Endothelial cell of umbilical vein (primary cell): ENCODE results near the gene TMEM253.

Experiments
- EZH2 ChIP-seq: IDR thresholded peaks from 2 replicates; pipeline ENCODE4 v1.6.1; 2012; ENCODE audit warnings: borderline replicate concordance, low read depth, mild to moderate bottlenecking, moderate library complexity, low read length, inconsistent platforms; ENCODE audit not compliant: severe bottlenecking
- JUN ChIP-seq: IDR thresholded peaks from 2 replicates; pipeline ENCODE4 v1.6.1; 2011; ENCODE audit warnings: borderline replicate concordance, low read depth; ENCODE audit not compliant: insufficient read length, insufficient read depth
- MYC ChIP-seq: IDR thresholded peaks from one replicate; pipeline ENCODE4 v1.6.1; 2011; ENCODE audit warnings: mild to moderate bottlenecking, low read depth, low read length
- TF ChIP-seq, protein P1 (sequence below), 2 donors: IDR thresholded peaks; 1 replicate in 1 of 2; 2 replicates in 1 of 2; pipeline ENCODE4 v1.5.1; 2011; ENCODE audit warnings: low read length in 2 of 2, mild to moderate bottlenecking in 2 of 2, moderate library complexity in 2 of 2, control low read depth in 1 of 2, inconsistent platforms in 1 of 2, low read depth in 1 of 2; ENCODE audit not compliant: insufficient read depth in 1 of 2; ENCODE audit errors: extremely low read depth in 1 of 2
- TF ChIP-seq, protein P2 (sequence below): IDR thresholded peaks from 2 replicates; pipeline ENCODE4 v1.6.1; 2011; ENCODE audit not compliant: insufficient read depth, insufficient read length

DNA sequence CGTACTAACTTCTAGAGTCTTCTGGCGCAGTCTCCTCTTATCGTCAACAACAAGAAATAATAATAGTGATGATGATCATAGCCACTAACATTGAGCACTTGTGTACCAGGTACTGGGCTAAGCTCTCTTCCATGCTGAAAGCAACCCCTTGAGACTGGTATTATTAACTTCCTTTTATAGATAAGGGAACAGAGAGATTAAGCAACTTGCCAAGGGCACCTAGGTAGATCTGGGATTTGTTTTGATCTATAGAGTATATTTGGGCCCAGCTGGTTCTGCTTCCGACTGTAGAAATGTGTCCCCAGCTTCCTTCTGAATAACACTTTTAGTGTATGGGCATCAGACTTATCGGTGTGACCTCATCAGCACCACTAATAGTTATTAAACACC is 1.3 kb upstream of the TMEM253 start:
- TF ChIP-seq MYC (no peak), EZH2 (no peak), JUN (no peak)
- TF ChIP-seq, protein P1, sequence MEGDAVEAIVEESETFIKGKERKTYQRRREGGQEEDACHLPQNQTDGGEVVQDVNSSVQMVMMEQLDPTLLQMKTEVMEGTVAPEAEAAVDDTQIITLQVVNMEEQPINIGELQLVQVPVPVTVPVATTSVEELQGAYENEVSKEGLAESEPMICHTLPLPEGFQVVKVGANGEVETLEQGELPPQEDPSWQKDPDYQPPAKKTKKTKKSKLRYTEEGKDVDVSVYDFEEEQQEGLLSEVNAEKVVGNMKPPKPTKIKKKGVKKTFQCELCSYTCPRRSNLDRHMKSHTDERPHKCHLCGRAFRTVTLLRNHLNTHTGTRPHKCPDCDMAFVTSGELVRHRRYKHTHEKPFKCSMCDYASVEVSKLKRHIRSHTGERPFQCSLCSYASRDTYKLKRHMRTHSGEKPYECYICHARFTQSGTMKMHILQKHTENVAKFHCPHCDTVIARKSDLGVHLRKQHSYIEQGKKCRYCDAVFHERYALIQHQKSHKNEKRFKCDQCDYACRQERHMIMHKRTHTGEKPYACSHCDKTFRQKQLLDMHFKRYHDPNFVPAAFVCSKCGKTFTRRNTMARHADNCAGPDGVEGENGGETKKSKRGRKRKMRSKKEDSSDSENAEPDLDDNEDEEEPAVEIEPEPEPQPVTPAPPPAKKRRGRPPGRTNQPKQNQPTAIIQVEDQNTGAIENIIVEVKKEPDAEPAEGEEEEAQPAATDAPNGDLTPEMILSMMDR (IDR thresholded peaks at IDR 0.05; ENCODE audit: extremely low read depth in 1 of 2, insufficient read depth in 1 of 2, low read depth in 1 of 2, low read length in 2 of 2) = no peak
- TF ChIP-seq, protein P2, sequence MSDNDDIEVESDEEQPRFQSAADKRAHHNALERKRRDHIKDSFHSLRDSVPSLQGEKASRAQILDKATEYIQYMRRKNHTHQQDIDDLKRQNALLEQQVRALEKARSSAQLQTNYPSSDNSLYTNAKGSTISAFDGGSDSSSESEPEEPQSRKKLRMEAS = no peak
